NCI-H748 (cell line): ENCODE measurements around the gene GIT1.
"Not testable (repeated sequence)": the region's sequence is repeated elsewhere in the genome, so short reads cannot be mapped to it uniquely, and the experiment has no call there.

Source experiments
- DNase-seq: peaks from one replicate; lab custom pipeline; 2025; ENCODE audit not compliant: unreplicated experiment; lab: John Stamatoyannopoulos, UW

The GIT1 gene

GRCh38 chr17:29567554-29568330 lies 21.7 kb downstream of the GIT1 start:
- peak; percentile 81 for DNase-seq

GRCh38 chr17:29567304-29567553 lies 22.2 kb downstream of the GIT1 start:
- peak; percentile 68 for DNase-seq

GRCh38 chr17:29566473-29567303 lies 22.8 kb downstream of the GIT1 start, which contains the start of gene ABHD15:
Gene ABHD15 (minus strand): TSS chr17:29567037. CDS start chr17:29566966, 71 bp downstream.
- DNase-seq, result peak; percentile 81

GRCh38 chr17:29565643-29566472 lies 23.6 kb downstream of the GIT1 start:
- DNase-seq, result peak; percentile 95

- DNase-seq, result no peak
Observed at GRCh38 chr17:29563816-29564215, 25.6 kb downstream of the GIT1 start.

- no peak for DNase-seq
Observed at GRCh38 chr17:29562615-29563014, 26.8 kb downstream of the GIT1 start.

GRCh38 chr17:29561554-29562517 lies 27.6 kb downstream of the GIT1 start:
- no peak for DNase-seq

GRCh38 chr17:29560316-29560715 lies 29.1 kb downstream of the GIT1 start:
- DNase-seq, result no peak

- no peak for DNase-seq
Observed at GRCh38 chr17:29559640-29560039, 29.8 kb downstream of the GIT1 start.

GRCh38 chr17:29558139-29558538 lies 31.3 kb downstream of the GIT1 start:
- not testable (repeated sequence) for DNase-seq

- no peak for DNase-seq
Observed at GRCh38 chr17:29557739-29558116, 31.7 kb downstream of the GIT1 start.

GRCh38 chr17:29557085-29557738 lies 32.2 kb downstream of the GIT1 start:
- no peak for DNase-seq

GRCh38 chr17:29555840-29556239 lies 33.6 kb downstream of the GIT1 start:
- DNase-seq, result no peak

- no peak for DNase-seq
Observed at GRCh38 chr17:29549177-29549923, 40.1 kb downstream of the GIT1 start.

GRCh38 chr17:29546830-29547229 lies 42.6 kb downstream of the GIT1 start:
- DNase-seq, result no peak

GRCh38 chr17:29546085-29546484 lies 43.4 kb downstream of the GIT1 start:
- no peak for DNase-seq

- DNase-seq, result no peak
Observed at GRCh38 chr17:29544066-29544465, 45.4 kb downstream of the GIT1 start.

GRCh38 chr17:29533976-29534375 lies 55.5 kb downstream of the GIT1 start:
- DNase-seq, result no peak

GRCh38 chr17:29526322-29526721 lies 63.1 kb downstream of the GIT1 start:
- DNase-seq, result no peak
